GM18951 (cell line): ENCODE measurements around the gene HSPBP1.

Source experiments
- POLR2A ChIP-seq: IDR thresholded peaks from 4 replicates; pipeline ENCODE4 v1.6.1; 2011; ENCODE audit warnings: mild to moderate bottlenecking; ENCODE audit not compliant: insufficient read length, insufficient read depth; ENCODE audit errors: extremely low read depth
- in situ Hi-C: fragments of 300-500 bp; cut with MboI; formaldehyde crosslinking; loops from one replicate; pipeline ENCODE4 v1.12.0; 2022; ENCODE audit warnings: low sequenced_read_pairs, mixed read lengths, inconsistent platforms; ENCODE audit not compliant: unreplicated experiment

HSPBP1 gene

DNA sequence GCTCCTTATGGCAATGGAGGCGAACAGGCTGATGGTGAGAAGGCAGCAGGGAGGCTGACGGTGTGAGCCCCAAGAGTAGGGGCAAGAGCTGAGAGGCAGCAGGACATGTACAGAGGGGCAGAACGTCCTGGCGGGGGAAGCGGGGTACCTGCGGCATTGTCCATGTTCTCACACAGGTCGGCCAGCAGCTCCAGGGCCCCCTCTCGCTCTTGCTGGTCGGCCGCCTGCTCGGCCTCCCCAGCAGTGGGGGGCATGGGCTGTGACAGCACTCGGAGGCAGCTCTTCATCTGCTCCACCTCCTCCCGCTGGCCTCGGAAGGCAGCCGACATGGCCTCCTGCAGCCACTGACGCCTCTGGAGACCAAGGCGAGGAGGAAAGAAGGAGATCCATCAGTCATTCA is 2.4 kb downstream of the HSPBP1 start:
- in situ Hi-C loops: no loop called here
- no peak for TF ChIP-seq POLR2A

DNA sequence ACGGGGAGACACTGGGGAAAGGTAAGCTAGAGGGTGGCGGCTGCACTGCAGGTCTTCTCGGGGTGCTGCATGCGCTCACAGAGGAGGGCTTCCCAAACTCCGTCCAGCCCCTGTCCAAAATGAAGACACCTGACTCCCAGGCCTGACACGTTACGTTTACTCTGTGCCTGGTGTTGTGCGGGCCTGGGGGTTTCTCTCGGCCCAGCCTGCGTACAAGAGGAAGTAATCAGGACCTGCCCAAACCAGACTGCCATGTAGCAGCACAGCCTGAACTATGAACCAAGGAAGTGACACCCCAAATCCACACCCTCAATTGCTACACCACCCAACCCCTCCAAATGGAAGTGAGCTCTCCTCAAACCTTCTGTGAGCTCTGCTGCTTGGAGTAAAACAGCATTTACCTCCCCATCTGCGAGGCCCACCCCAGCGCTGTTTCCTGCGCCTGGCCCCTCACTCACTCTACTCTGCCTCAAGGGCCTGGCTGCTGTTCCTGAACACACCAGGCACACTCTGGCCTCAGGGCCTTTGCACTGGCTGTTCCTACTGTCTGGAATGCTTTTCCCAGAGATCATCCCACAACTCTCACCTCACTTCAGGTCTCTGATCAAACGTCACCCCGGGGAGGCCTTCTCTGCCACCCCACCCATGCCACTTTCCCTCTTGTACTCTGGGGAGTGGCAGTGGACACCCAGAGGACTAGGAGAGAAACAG is 3.0 kb downstream of the HSPBP1 start:
- peak; percentile 31 for TF ChIP-seq POLR2A
- in situ Hi-C loops: no loop called here

GRCh38 chr19:55275851-55276719 is 3.8 kb downstream of the HSPBP1 start:
- in situ Hi-C loops: no loop called here
- TF ChIP-seq POLR2A: no peak

DNA sequence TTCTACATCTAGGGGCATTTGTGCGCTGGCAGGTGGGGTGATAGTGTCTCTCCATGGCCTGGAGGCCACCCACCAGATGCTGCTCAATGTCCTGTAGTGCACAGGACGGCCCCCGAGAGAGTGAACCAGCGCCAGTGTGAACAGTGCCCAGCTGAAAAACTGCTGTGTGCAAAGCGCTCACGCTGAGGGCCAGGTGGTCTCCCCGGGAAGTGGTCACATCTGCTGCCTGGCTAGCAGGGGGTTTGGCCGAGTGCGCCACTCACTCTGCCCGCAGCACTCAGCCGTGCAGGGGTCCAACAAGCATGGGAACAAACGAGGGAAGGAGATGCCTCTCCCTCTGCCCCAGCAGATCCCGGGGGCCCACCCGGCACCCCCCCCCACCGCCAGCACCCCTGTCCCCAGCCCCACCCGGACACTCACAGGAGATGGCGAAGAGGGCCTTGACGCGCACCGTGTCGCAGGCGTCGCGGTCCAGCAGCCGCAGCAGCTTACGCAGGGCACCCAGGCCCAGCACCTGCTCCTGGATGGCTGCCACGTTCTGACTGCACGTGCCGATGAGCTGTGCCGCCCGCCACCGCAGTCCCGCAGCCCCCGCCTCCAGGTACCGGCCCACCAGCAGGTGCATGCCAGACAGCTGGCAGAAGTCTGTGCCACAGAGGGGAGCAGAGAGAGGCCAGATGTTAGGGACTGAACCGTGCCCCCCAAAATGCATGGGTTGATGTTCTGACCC is 5.8 kb downstream of the HSPBP1 start:
- in situ Hi-C loops: no loop called here
- no peak for TF ChIP-seq POLR2A

GRCh38 chr19:55272142-55272541 is 7.8 kb downstream of the HSPBP1 start:
- in situ Hi-C loops: no loop called here
- no peak for TF ChIP-seq POLR2A

DNA sequence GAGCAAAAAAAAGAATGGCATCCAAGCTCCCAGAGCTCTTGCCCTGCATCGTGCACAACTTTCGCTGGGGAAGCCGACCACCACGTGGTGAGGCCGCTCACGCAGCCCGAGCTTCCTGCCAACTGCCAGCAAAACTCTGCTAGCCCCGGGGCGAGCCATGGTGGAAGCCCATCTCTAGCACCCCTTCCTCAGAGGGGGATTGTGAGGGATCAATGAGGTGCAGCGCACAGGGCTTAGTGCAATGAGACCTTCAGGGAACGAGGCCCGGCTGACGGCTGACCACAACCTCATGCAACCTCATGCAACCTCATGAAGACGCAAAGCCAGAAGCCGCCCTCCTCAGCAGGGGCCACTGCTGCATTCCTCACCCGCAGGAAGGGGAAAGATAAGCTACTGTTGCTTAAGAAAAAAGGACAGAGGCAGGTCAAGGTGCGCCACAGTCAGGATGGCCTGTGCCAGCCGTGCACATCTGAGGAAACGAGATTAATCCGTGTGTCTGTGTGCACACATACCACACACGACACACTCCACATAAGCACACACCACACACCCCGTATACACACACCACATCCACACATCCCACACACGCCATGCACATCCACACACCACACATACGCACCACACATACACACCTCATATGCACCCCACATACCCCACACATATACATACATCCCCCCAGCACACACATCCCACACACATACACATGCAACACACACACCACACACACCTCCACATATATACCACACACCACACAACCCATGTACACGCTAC is 9.6 kb downstream of the HSPBP1 start:
- TF ChIP-seq POLR2A: no peak
- in situ Hi-C loops: no loop called here

GRCh38 chr19:55269299-55269698 is 10.6 kb downstream of the HSPBP1 start:
- no peak for TF ChIP-seq POLR2A
- in situ Hi-C loops: no loop called here

DNA sequence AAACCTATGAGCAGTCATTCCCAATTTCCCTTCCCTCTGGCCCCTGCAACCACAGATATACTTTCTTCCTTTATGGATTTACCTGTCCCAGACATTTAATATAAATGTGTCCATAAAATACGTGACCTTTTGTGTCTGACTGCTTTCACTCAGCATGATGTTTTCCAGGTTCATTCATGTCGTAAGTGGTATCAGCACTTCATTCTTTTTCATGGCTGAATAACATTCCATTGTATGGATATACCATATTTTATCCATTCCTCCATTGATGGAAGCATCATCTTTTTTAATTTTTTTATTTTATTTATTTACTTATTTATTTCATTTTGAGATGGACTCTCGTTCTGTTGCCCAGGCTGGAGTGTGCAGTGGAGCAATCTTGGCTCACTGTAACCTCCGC is 13.1 kb downstream of the HSPBP1 start:
- no peak for TF ChIP-seq POLR2A
- in situ Hi-C loops: no loop called here

- no peak for TF ChIP-seq POLR2A
- in situ Hi-C loops: no loop called here
Observed at GRCh38 chr19:55266404-55266803, 13.5 kb downstream of the HSPBP1 start.

DNA sequence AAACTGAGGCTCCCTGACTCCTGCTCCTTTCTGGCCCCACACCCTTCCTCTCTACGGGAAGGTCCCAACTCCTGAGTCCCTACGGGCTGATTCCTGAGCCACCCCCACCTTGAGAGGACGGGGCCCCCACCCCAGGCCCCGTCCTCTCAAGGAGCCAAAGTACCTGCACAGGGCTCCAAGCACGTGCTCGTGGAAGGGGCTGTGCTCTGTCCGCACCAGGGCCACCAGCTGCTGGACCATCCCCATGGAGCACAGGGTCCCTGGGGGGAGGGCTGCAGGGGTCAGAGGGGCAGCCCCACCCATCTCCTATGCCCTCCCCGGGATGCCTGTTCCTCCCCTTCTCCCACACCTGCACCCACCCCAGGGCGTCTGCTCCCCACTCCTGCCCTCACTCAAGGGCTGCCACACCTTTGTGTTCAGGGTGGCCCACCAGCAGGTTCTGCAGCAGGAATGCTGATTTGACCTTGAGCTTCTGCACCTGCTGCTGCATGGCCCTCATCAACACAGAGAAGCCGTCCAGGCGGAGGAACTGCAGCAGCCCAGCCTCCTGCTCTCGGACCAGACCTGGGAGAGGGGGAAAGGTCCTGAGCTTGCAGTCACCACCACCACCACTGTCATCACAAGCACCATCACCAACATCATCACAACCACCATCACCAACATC is 14.1 kb downstream of the HSPBP1 start:
- in situ Hi-C loops: no loop called here
- TF ChIP-seq POLR2A: no peak

GRCh38 chr19:55265173-55265572 is 14.7 kb downstream of the HSPBP1 start:
- in situ Hi-C loops: no loop called here

DNA sequence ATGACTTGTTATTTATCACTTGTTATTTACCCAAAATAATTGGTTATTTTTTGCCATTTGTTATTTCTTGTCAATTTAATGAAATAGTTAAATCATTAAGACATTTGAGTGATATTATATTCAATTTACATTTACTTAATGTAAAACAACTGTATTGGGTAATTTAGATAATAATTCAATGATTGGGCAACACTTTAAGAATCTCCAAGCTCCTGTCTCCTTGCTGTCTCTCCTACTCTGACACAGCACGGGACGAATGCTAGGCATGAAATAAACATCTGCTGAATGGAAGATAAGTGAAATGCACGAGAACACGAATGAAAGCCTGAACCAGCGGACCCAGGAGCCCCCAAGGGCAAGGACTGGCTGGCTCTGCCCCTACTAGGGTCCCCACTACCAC is 15.4 kb downstream of the HSPBP1 start:
- in situ Hi-C loops: no loop called here
- no peak for TF ChIP-seq POLR2A

More at GRCh38 chr19:55265173-55265572, 14.7 kb downstream of the HSPBP1 start:
- TF ChIP-seq POLR2A: no peak
